SK-N-SH treated with all-trans-retinoic acid at 6 μM for 48 hours (cell line): ENCODE results near the gene SMG5.

Experiments used
- ATAC-seq: fragments of 200-7000 bp; cut with Tn5 transposase; 3 replicates; pipeline ENCODE4 v1.9.1; 2020; ENCODE audit warnings: mild to moderate bottlenecking, moderate library complexity
- ARNTL ChIP-seq: fragments of 450-650 bp; formaldehyde crosslinking; IDR thresholded peaks from 2 replicates; pipeline ENCODE4 v1.5.0; 2020; ENCODE audit warnings: low read depth, mild to moderate bottlenecking, moderate library complexity, borderline replicate concordance
- ESRRG ChIP-seq: fragments of 250-450 bp; sonication (Bioruptor Pico); IDR thresholded peaks from 2 replicates; pipeline ENCODE4 v1.6.1; 2021; ENCODE audit warnings: mild to moderate bottlenecking
- PPARA ChIP-seq: fragments of 250-450 bp; sonication (Bioruptor Pico); IDR thresholded peaks from 2 replicates; pipeline ENCODE4 v1.5.0; 2020; ENCODE audit warnings: mild to moderate bottlenecking, borderline replicate concordance
- TCF4 ChIP-seq: fragments of 250-450 bp; sonication (Bioruptor Pico); IDR thresholded peaks from 2 replicates; pipeline ENCODE4 v1.8.0; 2021; ENCODE audit warnings: mild to moderate bottlenecking, moderate library complexity, borderline replicate concordance
- TSHZ2 ChIP-seq: fragments of 250-450 bp; sonication (Bioruptor Pico); IDR thresholded peaks from 2 replicates; pipeline ENCODE4 v1.5.0; 2020; ENCODE audit warnings: mild to moderate bottlenecking, moderate library complexity
- ZNF70 ChIP-seq: fragments of 450-650 bp; formaldehyde crosslinking; IDR thresholded peaks from 2 replicates; pipeline ENCODE4 v1.5.0; 2020; ENCODE audit warnings: mild to moderate bottlenecking, moderate library complexity

The SMG5 gene

GRCh38 chr1:156200044-156200443 lies 82.6 kb downstream of the SMG5 start:
- no peak for ATAC-seq
- TF ChIP-seq TSHZ2 (CRISPR knock-in tag) (no peak), ZNF70 (no peak), ARNTL (CRISPR knock-in tag) (no peak), PPARA (CRISPR knock-in tag) (no peak), ESRRG (no peak), TCF4 (CRISPR knock-in tag) (no peak)
